ENCODE data around the gene CHRM1. TPM values are rescaled to one million over a fixed set of nuclear protein-coding genes. Genes with fewer than 3 reads are reported as not detected.

The CHRM1 gene
- polyA plus RNA-seq, 3 donors, result not detected

DNA sequence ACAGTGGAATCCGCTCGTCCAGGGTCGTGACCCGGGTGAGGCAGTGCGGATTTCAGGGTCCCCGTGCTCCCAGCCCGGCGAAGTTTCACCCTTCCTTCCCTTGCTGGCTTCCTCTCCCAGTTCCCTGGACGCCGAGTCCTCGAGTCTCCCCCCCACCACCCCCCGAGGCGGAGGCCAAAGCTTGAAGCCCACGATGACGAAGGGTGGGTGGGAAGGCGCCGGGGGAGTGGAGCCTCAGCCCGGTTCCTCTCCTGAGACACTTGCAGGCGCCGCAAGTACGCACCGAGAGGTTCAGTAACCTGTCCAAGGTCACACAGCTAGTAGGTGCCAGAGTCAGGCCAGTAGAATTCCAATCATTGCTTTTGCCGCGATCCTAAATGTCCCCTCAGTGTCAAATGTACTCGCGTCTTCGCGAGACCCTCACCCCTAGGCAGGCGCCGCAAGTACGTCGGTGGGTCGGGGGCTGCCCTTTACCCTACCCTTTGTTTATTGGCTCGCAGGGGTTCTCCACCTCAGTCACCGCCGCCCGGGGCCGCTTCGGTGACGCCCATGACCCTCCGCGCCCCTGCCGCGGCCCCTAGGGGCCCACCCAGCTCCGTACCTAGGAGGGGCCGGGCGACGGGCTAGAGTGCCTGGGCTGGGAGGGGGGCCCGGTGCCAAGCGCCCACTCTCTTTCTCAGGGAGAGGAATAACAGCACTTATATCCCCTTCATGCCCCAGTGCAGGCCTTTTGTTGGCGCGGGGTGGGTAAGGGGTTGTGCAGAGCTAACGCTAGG lies 5.7 kb upstream of the CHRM1 start:
- no peak overlapping the region for H3K4me3 ChIP-seq (replicated peaks in 1 of 3; ENCODE audit: low read depth in 2 of 3, low read length in 3 of 3)
- no peak overlapping the region for H3K27ac Mint-ChIP-seq
- 12% methylated on average over 35 of the region's 53 CpGs for WGBS (ENCODE audit: insufficient coverage)
- TF ChIP-seq CTCF (IDR thresholded peaks at IDR 0.05), result no peak
- peaks cover 20% of the 10 kb centered on the region for H3K4me1 Mint-ChIP-seq
- peaks cover 43 to 84% of the 10 kb centered on the region in 2 donors for H3K27me3 ChIP-seq (ENCODE audit: control insufficient read depth in 2 of 2, insufficient read depth in 2 of 2, low read length in 2 of 2)
- no peaks in the 10 kb centered on the region for H3K36me3 ChIP-seq (replicated peaks in 1 of 2; ENCODE audit: control insufficient read depth in 1 of 2, insufficient read depth in 2 of 2, low read length in 2 of 2)
- H4K20me1 ChIP-seq (ENCODE audit: insufficient read depth, low read length), result no peaks in the 10 kb centered on the region
- peaks cover 6 to 17% of the 10 kb centered on the region in 2 donors for H3K4me1 ChIP-seq (ENCODE audit: control insufficient read depth in 1 of 2, insufficient read depth in 2 of 2, low read length in 2 of 2)
- no peak overlapping the region for H2AFZ ChIP-seq (ENCODE audit: insufficient read depth, low read depth, low read length, poor library complexity, severe bottlenecking)
- intact Hi-C loops (cut with micrococcal nuclease), result no loop called here
- H3K27me3 Mint-ChIP-seq (ENCODE audit: low read depth in 3 of 3), result peaks cover 82 to 88% (median 82%) of the 10 kb centered on the region in 3 donors
- H3K36me3 Mint-ChIP-seq, result no peaks in the 10 kb centered on the region
- no peak for DNase-seq
- no peak overlapping the region for H3K4me2 ChIP-seq (replicated peaks; ENCODE audit: extremely low read depth, low read length, poor library complexity, severe bottlenecking)
- H3K4me3 Mint-ChIP-seq, result peak overlapping the region in 1 of 2 donors; percentile 82
- H3K9ac ChIP-seq (ENCODE audit: insufficient read depth, low read length, poor library complexity, severe bottlenecking), result no peak overlapping the region
- H3K9me3 Mint-ChIP-seq, result peaks cover 0 to 19% (median 4%) of the 10 kb centered on the region in 7 donors
- peaks cover 0 to 30% of the 10 kb centered on the region in 2 donors for H3K9me3 ChIP-seq (replicated peaks in 1 of 2; ENCODE audit: control insufficient read depth in 1 of 2, insufficient read depth in 1 of 2, low read length in 2 of 2)
- no peak overlapping the region for H3K27ac ChIP-seq (ENCODE audit: low read depth in 1 of 2, low read length in 2 of 2)
- no peaks in the 10 kb centered on the region for H3K79me2 ChIP-seq (ENCODE audit: insufficient read depth, low read length)

- Histone ChIP-seq H3K4me1 (ENCODE audit: control insufficient read depth in 1 of 2, insufficient read depth in 2 of 2, low read length in 2 of 2) (peaks cover 6 to 17% of the 10 kb centered on the region in 2 donors), H3K9ac (ENCODE audit: insufficient read depth, low read length, poor library complexity, severe bottlenecking) (no peak overlapping the region), H3K36me3 (replicated peaks in 1 of 2; ENCODE audit: control insufficient read depth in 1 of 2, insufficient read depth in 2 of 2, low read length in 2 of 2) (no peaks in the 10 kb centered on the region), H4K20me1 (ENCODE audit: insufficient read depth, low read length) (no peaks in the 10 kb centered on the region), H3K27ac (ENCODE audit: low read depth in 1 of 2, low read length in 2 of 2) (no peak overlapping the region), H3K4me3 (replicated peaks in 1 of 3; ENCODE audit: low read depth in 2 of 3, low read length in 3 of 3) (no peak overlapping the region), H3K9me3 (replicated peaks in 1 of 2; ENCODE audit: control insufficient read depth in 1 of 2, insufficient read depth in 1 of 2, low read length in 2 of 2) (peaks cover 0 to 30% of the 10 kb centered on the region in 2 donors), H3K4me2 (replicated peaks; ENCODE audit: extremely low read depth, low read length, poor library complexity, severe bottlenecking) (peak overlapping the region; percentile 17), H2AFZ (ENCODE audit: insufficient read depth, low read depth, low read length, poor library complexity, severe bottlenecking) (peak overlapping the region; percentile 1), H3K27me3 (ENCODE audit: control insufficient read depth in 2 of 2, insufficient read depth in 2 of 2, low read length in 2 of 2) (peaks cover 43 to 86% of the 10 kb centered on the region in 2 donors), H3K79me2 (ENCODE audit: insufficient read depth, low read length) (no peaks in the 10 kb centered on the region)
- Mint-ChIP-seq H3K4me3 (peak overlapping the region in 1 of 2 donors; percentile 82), H3K9me3 (peaks cover 0 to 19% (median 4%) of the 10 kb centered on the region in 7 donors), H3K27ac (no peak overlapping the region), H3K4me1 (peaks cover 20% of the 10 kb centered on the region), H3K27me3 (ENCODE audit: low read depth in 3 of 3) (peaks cover 84 to 94% (median 88%) of the 10 kb centered on the region in 3 donors), H3K36me3 (no peaks in the 10 kb centered on the region)
- 1% methylated on average over 71 of the region's 71 CpGs for WGBS (ENCODE audit: insufficient coverage)
- intact Hi-C loops (cut with micrococcal nuclease), result no loop called here
- TF ChIP-seq CTCF (IDR thresholded peaks at IDR 0.05), result no peak
- no peak for DNase-seq
Observed at GRCh38 chr11:62925745-62926679, 4.8 kb upstream of the CHRM1 start.

All from CD14-positive monocyte (primary cell).